Right lobe of liver (tissue), 4 donors: ENCODE measurements around the gene DNASE2B.

ENCODE experiments used
- POLR2A ChIP-seq: fragments of 450-650 bp; IDR thresholded peaks from one replicate; pipeline ENCODE4 v1.6.1; 2017; ENCODE audit warnings: antibody characterized with exemption, mild to moderate bottlenecking
- TF ChIP-seq, protein P1 (sequence below), 4 donors: fragments of 200-600 bp in 3 of 4; fragments of 450-650 bp in 1 of 4; IDR thresholded peaks; one replicate each; pipeline versions ENCODE4 v1.5.1 to v1.8.0; 2016 to 2022; ENCODE audit warnings: antibody characterized with exemption in 4 of 4, mild to moderate bottlenecking in 2 of 4
- donor health status: DM: no; HTN: no; CAD: no.
- donor health status: DM: no; HTN: no; CAD: no.
- donor health status: DM: no; HTN: yes; CAD: no.

DNA sequence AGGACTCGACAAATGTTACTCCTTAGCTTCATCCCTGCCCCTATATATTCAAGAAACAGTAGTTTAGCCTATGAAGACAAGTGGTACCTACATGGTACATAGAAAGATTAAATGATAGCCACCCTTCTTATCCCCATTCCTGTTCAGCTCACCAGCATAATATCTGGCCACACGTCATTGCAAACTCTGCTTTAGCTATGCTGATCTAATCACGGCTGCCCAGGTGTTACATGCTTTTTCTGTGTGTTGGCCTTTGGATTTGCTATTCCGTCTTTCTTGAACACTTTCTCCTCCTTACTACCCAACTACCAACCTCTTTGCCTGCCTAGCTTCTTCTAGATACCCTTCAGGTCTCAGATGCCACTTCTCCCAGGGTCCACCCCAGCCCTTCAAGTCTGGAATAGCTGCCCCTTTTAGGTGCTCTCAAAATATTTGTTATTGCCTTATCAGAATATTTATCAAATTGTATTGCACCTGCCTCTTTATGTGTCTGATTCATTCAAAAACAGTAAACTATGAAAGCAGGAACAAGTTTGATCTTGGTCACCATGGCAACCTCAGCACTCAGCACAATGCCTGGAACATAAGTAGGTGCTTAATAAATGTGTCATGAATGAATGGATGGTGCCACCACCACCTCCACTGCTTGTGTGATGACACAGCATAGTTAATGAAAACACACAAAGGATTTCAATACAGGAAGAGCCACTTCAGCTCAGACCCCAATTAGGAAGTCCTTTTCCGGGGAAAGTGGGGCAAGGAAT is 11.4 kb upstream of the DNASE2B start:
- TF ChIP-seq, protein P1, sequence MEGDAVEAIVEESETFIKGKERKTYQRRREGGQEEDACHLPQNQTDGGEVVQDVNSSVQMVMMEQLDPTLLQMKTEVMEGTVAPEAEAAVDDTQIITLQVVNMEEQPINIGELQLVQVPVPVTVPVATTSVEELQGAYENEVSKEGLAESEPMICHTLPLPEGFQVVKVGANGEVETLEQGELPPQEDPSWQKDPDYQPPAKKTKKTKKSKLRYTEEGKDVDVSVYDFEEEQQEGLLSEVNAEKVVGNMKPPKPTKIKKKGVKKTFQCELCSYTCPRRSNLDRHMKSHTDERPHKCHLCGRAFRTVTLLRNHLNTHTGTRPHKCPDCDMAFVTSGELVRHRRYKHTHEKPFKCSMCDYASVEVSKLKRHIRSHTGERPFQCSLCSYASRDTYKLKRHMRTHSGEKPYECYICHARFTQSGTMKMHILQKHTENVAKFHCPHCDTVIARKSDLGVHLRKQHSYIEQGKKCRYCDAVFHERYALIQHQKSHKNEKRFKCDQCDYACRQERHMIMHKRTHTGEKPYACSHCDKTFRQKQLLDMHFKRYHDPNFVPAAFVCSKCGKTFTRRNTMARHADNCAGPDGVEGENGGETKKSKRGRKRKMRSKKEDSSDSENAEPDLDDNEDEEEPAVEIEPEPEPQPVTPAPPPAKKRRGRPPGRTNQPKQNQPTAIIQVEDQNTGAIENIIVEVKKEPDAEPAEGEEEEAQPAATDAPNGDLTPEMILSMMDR (IDR thresholded peaks at IDR 0.05) = no peak
- TF ChIP-seq POLR2A = no peak
